Gastrocnemius medialis (tissue), 4 donors: ENCODE data around the gene NAV3.

Experiments
- CTCF ChIP-seq, 5 experiments: fragments of 450-650 bp in 3 of 5; fragments of 200-600 bp in 2 of 5; sonication (generic) in 2 of 5; IDR thresholded peaks in 4 of 5; conservative IDR thresholded peaks in 1 of 5; 1 replicate in 4 of 5; 2 replicates in 1 of 5; pipeline ENCODE4 v1.5.1; 2016 to 2019; ENCODE audit warnings: antibody characterized with exemption in 5 of 5, mild to moderate bottlenecking in 3 of 5, moderate library complexity in 3 of 5
- POLR2A ChIP-seq, 2 donors: fragments of 450-650 bp; IDR thresholded peaks; one replicate each; pipeline ENCODE4 v1.6.1; 2017; ENCODE audit warnings: antibody characterized with exemption in 2 of 2, mild to moderate bottlenecking in 2 of 2, moderate library complexity in 2 of 2

- no peak for TF ChIP-seq CTCF (IDR thresholded peaks at IDR 0.05 in 4 of 5, conservative IDR thresholded peaks at IDR 0.05 in 1 of 5)
- no peak for TF ChIP-seq POLR2A (IDR thresholded peaks at IDR 0.05)
These were observed 176.5 kb downstream of the NAV3 start for GRCh38 chr12:78007173-78007572.
